Stimulated activated CD8-positive, alpha-beta memory T cell treated with anti-CD3 and anti-CD28 coated beads, Interleukin-7, amount 100 ng/mL, for 24 hours (primary cell): ENCODE data around the gene INPP5A.

Experiments
- DNase-seq: peaks from one replicate; pipeline ENCODE4 v3.0.0-alpha.2; 2020; ENCODE audit warnings: low read depth

INPP5A gene

GRCh38 chr10:132582137-132582536 lies 44.5 kb downstream of the INPP5A start:
- DNase-seq: no peak

GRCh38 chr10:132582771-132583170 lies 45.2 kb downstream of the INPP5A start:
- no peak for DNase-seq

- no peak for DNase-seq
Measured at GRCh38 chr10:132583456-132583855, 45.9 kb downstream of the INPP5A start.

GRCh38 chr10:132584081-132584480 lies 46.5 kb downstream of the INPP5A start:
- DNase-seq: no peak

- no peak for DNase-seq
Measured at GRCh38 chr10:132585732-132586722, 48.4 kb downstream of the INPP5A start.

GRCh38 chr10:132586739-132587138 lies 49.2 kb downstream of the INPP5A start:
- no peak for DNase-seq

GRCh38 chr10:132587175-132587574 lies 49.6 kb downstream of the INPP5A start:
- no peak for DNase-seq

GRCh38 chr10:132588301-132589013 lies 50.9 kb downstream of the INPP5A start:
- DNase-seq: no peak

- no peak for DNase-seq
Measured at GRCh38 chr10:132589015-132589414, 51.4 kb downstream of the INPP5A start.

GRCh38 chr10:132589681-132590080 lies 52.1 kb downstream of the INPP5A start:
- no peak for DNase-seq

GRCh38 chr10:132590094-132590751 lies 52.6 kb downstream of the INPP5A start:
- no peak for DNase-seq

- no peak for DNase-seq
Measured at GRCh38 chr10:132590752-132591121, 53.1 kb downstream of the INPP5A start.

- no peak for DNase-seq
Measured at GRCh38 chr10:132591166-132591971, 53.8 kb downstream of the INPP5A start.

- no peak for DNase-seq
Measured at GRCh38 chr10:132592790-132593383, 55.3 kb downstream of the INPP5A start.

GRCh38 chr10:132593389-132593788 lies 55.8 kb downstream of the INPP5A start:
- no peak for DNase-seq

GRCh38 chr10:132593900-132594876 lies 56.6 kb downstream of the INPP5A start:
- no peak for DNase-seq

- DNase-seq: no peak
Measured at GRCh38 chr10:132595021-132595420, 57.4 kb downstream of the INPP5A start.

- no peak for DNase-seq
Measured at GRCh38 chr10:132595854-132596253, 58.3 kb downstream of the INPP5A start.

GRCh38 chr10:132596742-132597279 lies 59.2 kb downstream of the INPP5A start:
- no peak for DNase-seq

- no peak for DNase-seq
Measured at GRCh38 chr10:132597654-132598053, 60.1 kb downstream of the INPP5A start.
